Hepatocyte (in vitro differentiated cells): Measurements from ENCODE around the gene ZNF598.

ENCODE experiments used
- EZH2 ChIP-seq: fragments of 200-600 bp; sonication (generic); IDR thresholded peaks from 2 replicates; pipeline ENCODE4 v1.6.1; 2016; ENCODE audit warnings: antibody characterized with exemption, mild to moderate bottlenecking, borderline replicate concordance
- EZH2phosphoT487 ChIP-seq: fragments of 200-600 bp; sonication (generic); IDR thresholded peaks from one replicate; pipeline ENCODE4 v1.6.1; 2018; ENCODE audit warnings: antibody characterized with exemption, mild to moderate bottlenecking, low read depth, moderate library complexity; ENCODE audit not compliant: unreplicated experiment, severe bottlenecking
- TF ChIP-seq, protein P1 (sequence below): fragments of 200-600 bp; sonication (generic); IDR thresholded peaks from 2 replicates; pipeline ENCODE4 v1.5.1; 2016; ENCODE audit warnings: antibody characterized with exemption, mild to moderate bottlenecking; ENCODE audit not compliant: poor library complexity

DNA sequence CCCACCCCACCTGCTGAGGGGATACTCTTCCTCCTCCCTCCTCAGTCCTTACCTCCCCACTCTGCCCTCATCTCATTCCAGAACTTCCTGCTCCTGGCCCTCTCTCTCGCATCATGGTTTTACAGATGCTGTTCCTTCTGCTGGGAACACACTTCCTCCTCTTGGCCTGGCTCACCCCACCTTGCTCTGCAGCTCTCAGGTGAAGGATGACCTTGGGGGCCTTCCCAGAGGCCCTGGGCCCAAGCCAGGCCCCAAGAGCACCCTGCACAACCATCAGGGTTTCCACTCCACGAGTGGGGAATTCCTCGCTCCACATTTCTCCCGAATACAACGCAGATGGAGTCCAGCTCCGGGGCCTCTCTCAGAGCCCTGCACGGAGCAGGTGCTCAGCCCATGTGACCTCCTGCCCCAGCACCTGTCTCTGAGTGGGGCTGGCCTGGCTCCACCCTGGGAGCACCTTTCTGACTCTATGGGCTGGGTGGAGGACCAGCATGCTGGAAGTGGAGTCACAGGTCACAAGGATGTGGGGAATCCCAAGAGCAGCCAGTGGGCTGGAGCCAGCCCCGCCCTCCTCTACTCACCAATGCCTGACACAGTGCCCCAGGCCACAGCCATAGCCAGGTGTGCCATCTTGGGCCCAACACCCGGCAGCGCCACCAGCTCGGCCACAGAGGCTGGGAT lies 33.5 kb upstream of the ZNF598 start:
- TF ChIP-seq, protein P1, sequence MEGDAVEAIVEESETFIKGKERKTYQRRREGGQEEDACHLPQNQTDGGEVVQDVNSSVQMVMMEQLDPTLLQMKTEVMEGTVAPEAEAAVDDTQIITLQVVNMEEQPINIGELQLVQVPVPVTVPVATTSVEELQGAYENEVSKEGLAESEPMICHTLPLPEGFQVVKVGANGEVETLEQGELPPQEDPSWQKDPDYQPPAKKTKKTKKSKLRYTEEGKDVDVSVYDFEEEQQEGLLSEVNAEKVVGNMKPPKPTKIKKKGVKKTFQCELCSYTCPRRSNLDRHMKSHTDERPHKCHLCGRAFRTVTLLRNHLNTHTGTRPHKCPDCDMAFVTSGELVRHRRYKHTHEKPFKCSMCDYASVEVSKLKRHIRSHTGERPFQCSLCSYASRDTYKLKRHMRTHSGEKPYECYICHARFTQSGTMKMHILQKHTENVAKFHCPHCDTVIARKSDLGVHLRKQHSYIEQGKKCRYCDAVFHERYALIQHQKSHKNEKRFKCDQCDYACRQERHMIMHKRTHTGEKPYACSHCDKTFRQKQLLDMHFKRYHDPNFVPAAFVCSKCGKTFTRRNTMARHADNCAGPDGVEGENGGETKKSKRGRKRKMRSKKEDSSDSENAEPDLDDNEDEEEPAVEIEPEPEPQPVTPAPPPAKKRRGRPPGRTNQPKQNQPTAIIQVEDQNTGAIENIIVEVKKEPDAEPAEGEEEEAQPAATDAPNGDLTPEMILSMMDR, result no peak
- TF ChIP-seq EZH2, result no peak
- TF ChIP-seq EZH2phosphoT487, result no peak
